Activated CD4-positive, alpha-beta T cell treated with anti-CD3 and anti-CD28 coated beads, Interleukin-2, amount 10 ng/mL, durations not matched to agents 7 days and 5 days (primary cell): ENCODE data around the gene TLL2. TPM values are rescaled to one million over a fixed set of nuclear protein-coding genes. Genes with fewer than 3 reads are reported as not detected.

Experiments used
- CTCF ChIA-PET: fragments of 350-600 bp; sonication (Branson Sonifier 250); formaldehyde crosslinking; loops from one replicate; lab custom pipeline; 2021; ENCODE audit warnings: antibody characterized with exemption; lab: Charles Lee
- POLR2A ChIA-PET: fragments of 350-600 bp; sonication (Branson Sonifier 250); formaldehyde crosslinking; loops from one replicate; lab custom pipeline; 2021; ENCODE audit warnings: antibody characterized with exemption; lab: Charles Lee
- DNase-seq: peaks from one replicate; pipeline ENCODE4 v3.0.0-alpha.2; 2020
- H3K27ac Mint-ChIP-seq: one replicate; pipeline ENCODE4 v1.8.0; 2021; ENCODE audit warnings: mild to moderate bottlenecking, moderate library complexity, mixed read lengths
- H3K27me3 Mint-ChIP-seq: one replicate; pipeline ENCODE4 v1.8.0; 2021; ENCODE audit warnings: mixed read lengths
- H3K36me3 Mint-ChIP-seq: one replicate; pipeline ENCODE4 v1.8.0; 2021; ENCODE audit warnings: low read depth, mixed read lengths
- H3K4me1 Mint-ChIP-seq: one replicate; pipeline ENCODE4 v1.8.0; 2021; ENCODE audit warnings: mixed read lengths
- H3K4me3 Mint-ChIP-seq: one replicate; pipeline ENCODE4 v1.8.0; 2021; ENCODE audit warnings: mild to moderate bottlenecking, moderate library complexity, mixed read lengths
- H3K9me3 Mint-ChIP-seq: one replicate; pipeline ENCODE4 v1.8.0; 2021; ENCODE audit warnings: mixed read lengths
- total RNA-seq, 2 experiments: library from RNA; stranded (reverse); gene quantifications; one replicate each; pipeline ENCODE4 v1.2.3, GENCODE V29; 2021

TLL2 gene
- total RNA-seq, 2 experiments from 2014 or later, result 0.17 TPM; not detected in 1

GRCh38 chr10:96478355-96478754 lies 35.4 kb downstream of the TLL2 start:
- ChIA-PET POLR2A (no interaction called here), CTCF (no interaction called here)
- H3K36me3 Mint-ChIP-seq, result no peaks in the 10 kb centered on the region
- H3K4me3 Mint-ChIP-seq, result no peak overlapping the region
- DNase-seq, result no peak
- H3K4me1 Mint-ChIP-seq, result no peaks in the 10 kb centered on the region
- H3K27me3 Mint-ChIP-seq, result peaks cover 12% of the 10 kb centered on the region
- no peak overlapping the region for H3K27ac Mint-ChIP-seq
- H3K9me3 Mint-ChIP-seq, result no peaks in the 10 kb centered on the region

- Mint-ChIP-seq H3K9me3 (no peaks in the 10 kb centered on the region), H3K36me3 (no peaks in the 10 kb centered on the region), H3K4me1 (no peaks in the 10 kb centered on the region), H3K27me3 (peaks cover 13% of the 10 kb centered on the region), H3K4me3 (no peak overlapping the region), H3K27ac (no peak overlapping the region)
- POLR2A ChIA-PET, result no interaction called here
- CTCF ChIA-PET, result no interaction called here
- DNase-seq, result no peak
Observed at GRCh38 chr10:96473866-96474265, 39.9 kb downstream of the TLL2 start.

GRCh38 chr10:96470116-96470743 lies 43.5 kb downstream of the TLL2 start:
- H3K27ac Mint-ChIP-seq, result no peak overlapping the region
- H3K36me3 Mint-ChIP-seq, result no peaks in the 10 kb centered on the region
- H3K9me3 Mint-ChIP-seq, result no peaks in the 10 kb centered on the region
- peak; percentile 23 for DNase-seq
- no peak overlapping the region for H3K4me3 Mint-ChIP-seq
- POLR2A ChIA-PET, result no interaction called here
- peaks cover 23% of the 10 kb centered on the region for H3K27me3 Mint-ChIP-seq
- no peaks in the 10 kb centered on the region for H3K4me1 Mint-ChIP-seq
- CTCF ChIA-PET, result no interaction called here

- Mint-ChIP-seq H3K27ac (no peak overlapping the region), H3K9me3 (no peaks in the 10 kb centered on the region), H3K4me3 (no peak overlapping the region), H3K4me1 (no peaks in the 10 kb centered on the region), H3K36me3 (no peaks in the 10 kb centered on the region), H3K27me3 (peaks cover 19% of the 10 kb centered on the region)
- DNase-seq, result no peak
- ChIA-PET POLR2A (no interaction called here), CTCF (no interaction called here)
Observed at GRCh38 chr10:96468845-96469244, 44.9 kb downstream of the TLL2 start.

- DNase-seq, result no peak
- peaks cover 21% of the 10 kb centered on the region for H3K27me3 Mint-ChIP-seq
- ChIA-PET CTCF (no interaction called here), POLR2A (no interaction called here)
- H3K36me3 Mint-ChIP-seq, result no peaks in the 10 kb centered on the region
- H3K9me3 Mint-ChIP-seq, result peaks cover 7% of the 10 kb centered on the region
- no peak overlapping the region for H3K4me3 Mint-ChIP-seq
- H3K4me1 Mint-ChIP-seq, result no peaks in the 10 kb centered on the region
- no peak overlapping the region for H3K27ac Mint-ChIP-seq
Observed at GRCh38 chr10:96465599-96465998, 48.1 kb downstream of the TLL2 start.

- H3K4me3 Mint-ChIP-seq, result no peak overlapping the region
- peaks cover 12% of the 10 kb centered on the region for H3K27me3 Mint-ChIP-seq
- peaks cover 11% of the 10 kb centered on the region for H3K9me3 Mint-ChIP-seq
- H3K27ac Mint-ChIP-seq, result peak overlapping the region; percentile 11
- DNase-seq, result no peak
- H3K36me3 Mint-ChIP-seq, result no peaks in the 10 kb centered on the region
- POLR2A ChIA-PET, result no interaction called here
- CTCF ChIA-PET, result interaction anchor here (1.3 kb wide), 1 partner anchor 9 kb away, joined by 3 read pairs; no protein-coding TSS in a partner anchor
- H3K4me1 Mint-ChIP-seq, result no peaks in the 10 kb centered on the region
Observed at GRCh38 chr10:96463562-96463961, 50.2 kb downstream of the TLL2 start.

- H3K27me3 Mint-ChIP-seq, result peaks cover 10% of the 10 kb centered on the region
- peaks cover 11% of the 10 kb centered on the region for H3K9me3 Mint-ChIP-seq
- no peak overlapping the region for H3K27ac Mint-ChIP-seq
- H3K4me1 Mint-ChIP-seq, result no peaks in the 10 kb centered on the region
- POLR2A ChIA-PET, result no interaction called here
- CTCF ChIA-PET, result interaction anchor here (1.3 kb wide), 1 partner anchor 10 kb away, joined by 3 read pairs; no protein-coding TSS in a partner anchor
- no peak for DNase-seq
- H3K36me3 Mint-ChIP-seq, result no peaks in the 10 kb centered on the region
- H3K4me3 Mint-ChIP-seq, result no peak overlapping the region
Observed at GRCh38 chr10:96462606-96463151, 51.0 kb downstream of the TLL2 start.

- no peak overlapping the region for H3K4me3 Mint-ChIP-seq
- peaks cover 11% of the 10 kb centered on the region for H3K9me3 Mint-ChIP-seq
- no peak overlapping the region for H3K27ac Mint-ChIP-seq
- H3K36me3 Mint-ChIP-seq, result no peaks in the 10 kb centered on the region
- POLR2A ChIA-PET, result no interaction called here
- H3K27me3 Mint-ChIP-seq, result peaks cover 3% of the 10 kb centered on the region
- H3K4me1 Mint-ChIP-seq, result no peaks in the 10 kb centered on the region
- CTCF ChIA-PET, result no interaction called here
- no peak for DNase-seq
Observed at GRCh38 chr10:96460316-96460715, 53.4 kb downstream of the TLL2 start.

- CTCF ChIA-PET, result no interaction called here
- Mint-ChIP-seq H3K36me3 (no peaks in the 10 kb centered on the region), H3K27me3 (peaks cover 3% of the 10 kb centered on the region), H3K4me3 (no peak overlapping the region), H3K4me1 (no peaks in the 10 kb centered on the region), H3K9me3 (peaks cover 11% of the 10 kb centered on the region), H3K27ac (no peak overlapping the region)
- POLR2A ChIA-PET, result no interaction called here
- DNase-seq, result no peak
Observed at GRCh38 chr10:96457341-96457740, 56.4 kb downstream of the TLL2 start.

GRCh38 chr10:96456296-96456840 lies 57.4 kb downstream of the TLL2 start:
- Mint-ChIP-seq H3K27me3 (peaks cover 3% of the 10 kb centered on the region), H3K27ac (no peak overlapping the region), H3K9me3 (peaks cover 8% of the 10 kb centered on the region), H3K4me3 (no peak overlapping the region), H3K4me1 (no peaks in the 10 kb centered on the region), H3K36me3 (no peaks in the 10 kb centered on the region)
- ChIA-PET POLR2A (no interaction called here), CTCF (interaction anchor here (0.6 kb wide), 1 partner anchor 406 kb away, joined by 7 read pairs; no protein-coding TSS in a partner anchor)
- DNase-seq, result no peak

- ChIA-PET POLR2A (no interaction called here), CTCF (no interaction called here)
Observed at GRCh38 chr10:96453856-96454583, 59.7 kb downstream of the TLL2 start.

GRCh38 chr10:96452494-96453153 lies 61.1 kb downstream of the TLL2 start:
- Mint-ChIP-seq H3K27ac (no peak overlapping the region), H3K27me3 (peaks cover 5% of the 10 kb centered on the region)
- POLR2A ChIA-PET, result no interaction called here

More at GRCh38 chr10:96453856-96454583, 59.7 kb downstream of the TLL2 start:
- DNase-seq, result no peak
- H3K27ac Mint-ChIP-seq, result no peak overlapping the region
- H3K4me1 Mint-ChIP-seq, result no peaks in the 10 kb centered on the region
- no peaks in the 10 kb centered on the region for H3K9me3 Mint-ChIP-seq
- no peak overlapping the region for H3K4me3 Mint-ChIP-seq
- H3K27me3 Mint-ChIP-seq, result peaks cover 5% of the 10 kb centered on the region
- no peaks in the 10 kb centered on the region for H3K36me3 Mint-ChIP-seq

More at GRCh38 chr10:96452494-96453153, 61.1 kb downstream of the TLL2 start:
- no peaks in the 10 kb centered on the region for H3K4me1 Mint-ChIP-seq
- no peak for DNase-seq
- no peak overlapping the region for H3K4me3 Mint-ChIP-seq
- H3K36me3 Mint-ChIP-seq, result no peaks in the 10 kb centered on the region
- H3K9me3 Mint-ChIP-seq, result no peaks in the 10 kb centered on the region
- CTCF ChIA-PET, result no interaction called here
